ENCODE results near the gene NFIL3. TPM values are rescaled to one million over a fixed set of nuclear protein-coding genes. Genes with fewer than 3 reads are reported as not detected.

The NFIL3 gene
- total and polyA plus RNA-seq, 2 experiments from 2014 or later: 4.1 to 7.5 TPM

- H3K4me3 ChIP-seq: no peak overlapping the region
- DNase-seq (ENCODE audit: low spot score) (no peak), ATAC-seq (no peak)
- H3K4me1 ChIP-seq (ENCODE audit: insufficient read depth): no peaks in the 10 kb centered on the region
- H3K79me2 ChIP-seq (replicated peaks; ENCODE audit: insufficient read depth): peaks cover 7% of the 10 kb centered on the region; the same call in 1 of the 2 replicates
- TF ChIP-seq ZNF114 (CRISPR knock-in tag; IDR thresholded peaks at IDR 0.05) (no peak), REST (IDR thresholded peaks at IDR 0.05; ENCODE audit: unreplicated experiment) (no peak), ETS1 (IDR thresholded peaks at IDR 0.05) (no peak), CREB1 (CRISPR knock-in tag; IDR thresholded peaks at IDR 0.05; ENCODE audit: low read depth) (no peak), ZNF331 (CRISPR knock-in tag; IDR thresholded peaks at IDR 0.05; ENCODE audit: low read depth) (no peak), EZH2 (IDR thresholded peaks at IDR 0.05; ENCODE audit: low read depth, unreplicated experiment) (no peak), STAT1 (IDR thresholded peaks at IDR 0.05; ENCODE audit: unreplicated experiment) (no peak), ZNF462 (CRISPR knock-in tag; IDR thresholded peaks at IDR 0.05) (no peak), JUNB (IDR thresholded peaks at IDR 0.05; ENCODE audit: unreplicated experiment) (no peak), POLR2AphosphoS5 (IDR thresholded peaks at IDR 0.05; ENCODE audit: low read depth) (no peak), NANOG (IDR thresholded peaks at IDR 0.05; ENCODE audit: borderline replicate concordance) (no peak), EZH2phosphoT487 (IDR thresholded peaks at IDR 0.05; ENCODE audit: unreplicated experiment) (no peak), CTCF (conservative IDR thresholded peaks at IDR 0.05; ENCODE audit: low read depth in 2 of 2) (no peak)
- peaks cover 17% of the 10 kb centered on the region; the same call in 2 of the 3 replicates for H3K36me3 Mint-ChIP-seq (ENCODE audit: low read depth)
- no peaks in the 10 kb centered on the region for H3K36me3 ChIP-seq (ENCODE audit: insufficient read depth)
- no peaks in the 10 kb centered on the region for H4K20me1 ChIP-seq (replicated peaks; ENCODE audit: insufficient read depth)
- no peaks in the 10 kb centered on the region for H3K27me3 ChIP-seq (ENCODE audit: insufficient read depth)
- H3K4me1 Mint-ChIP-seq: 0 out of 3 replicates have a peak, but pooled peaks cover 2% of the 10 kb centered on the region
- no peak overlapping the region for H3K27ac ChIP-seq (ENCODE audit: low read depth)
- no peak overlapping the region for H2AFZ ChIP-seq
- H3K9me2 ChIP-seq (ENCODE audit: insufficient read depth): no peaks in the 10 kb centered on the region
- H3K4me2 ChIP-seq: no peak overlapping the region
- H3K27me3 Mint-ChIP-seq (ENCODE audit: insufficient read depth, low read depth, poor library complexity): no peaks in the 10 kb centered on the region
- H3K9me3 Mint-ChIP-seq: no peaks in the 10 kb centered on the region
- no peak overlapping the region for H3K27ac Mint-ChIP-seq
- no peaks in the 10 kb centered on the region for H3F3A ChIP-seq (replicated peaks; ENCODE audit: low read depth)
- no peak overlapping the region for H3K4me3 Mint-ChIP-seq
Observed at GRCh38 chr9:91407580-91408318, 15.9 kb downstream of the NFIL3 start.

All from GM23338 (cell line).